ENCODE measurements around the gene PRR23E. TPM values are rescaled to one million over a fixed set of nuclear protein-coding genes. Genes with fewer than 3 reads are reported as not detected.

PRR23E gene
- total and polyA plus RNA-seq, 12 donors: not detected

- H3K4me1 ChIP-seq: peaks cover 0 to 2% (median 0%) of the 10 kb centered on the region in 9 donors
- no peak overlapping the region for H3K4me3 ChIP-seq
- peaks cover 0 to 8% (median 2%) of the 10 kb centered on the region in 7 donors for H3K27me3 ChIP-seq
- H3K9me3 ChIP-seq: no peaks in the 10 kb centered on the region
- intact Hi-C loops (cut with DNase I): no loop called here
- no peak overlapping the region for H3K27ac ChIP-seq
- 69 to 75% methylated on average over 2 of the region's 2 CpGs for WGBS, 2 donors
- no peaks in the 10 kb centered on the region for H3K36me3 ChIP-seq
- ATAC-seq: no peak
- TF ChIP-seq CTCF (IDR thresholded peaks at IDR 0.05): no peak
- DNase-seq: no peak
These were observed 40.8 kb upstream of the PRR23E start for GRCh38 chr3:127151992-127152650.

- H3K4me1 ChIP-seq: peaks cover 0 to 2% (median 0%) of the 10 kb centered on the region in 9 donors
These were observed 40.0 kb upstream of the PRR23E start for GRCh38 chr3:127152684-127153505.

DNA sequence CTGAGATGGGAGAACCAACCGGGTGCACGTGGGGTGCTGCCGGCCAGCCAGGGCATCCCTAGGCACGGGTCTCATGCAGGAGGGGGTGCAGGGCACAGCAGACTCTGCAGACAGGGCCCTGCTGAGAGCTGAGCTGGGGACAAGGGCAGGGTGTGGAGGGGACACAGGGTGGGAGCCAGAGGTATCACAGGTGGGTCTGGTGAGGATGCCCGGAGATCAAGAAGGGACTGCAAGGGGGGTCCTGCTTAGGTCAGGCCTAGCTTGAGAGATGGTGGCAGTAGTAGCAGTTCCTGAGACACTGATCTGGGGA is 39.5 kb upstream of the PRR23E start:
- WGBS, 2 donors: 75 to 76% methylated on average over 5 of the region's 5 CpGs
- DNase-seq: no peak
- intact Hi-C loops (cut with DNase I): no loop called here
- no peaks in the 10 kb centered on the region for H3K9me3 ChIP-seq
- H3K4me3 ChIP-seq: no peak overlapping the region
- peaks cover 0 to 21% (median 14%) of the 10 kb centered on the region in 7 donors for H3K27me3 ChIP-seq
- ATAC-seq: no peak
- H3K4me1 ChIP-seq: peaks cover 0 to 2% (median 0%) of the 10 kb centered on the region in 9 donors
- H3K36me3 ChIP-seq: no peaks in the 10 kb centered on the region
- H3K27ac ChIP-seq: no peak overlapping the region
- no peak for TF ChIP-seq CTCF (IDR thresholded peaks at IDR 0.05)

More at GRCh38 chr3:127152684-127153505, 40.0 kb upstream of the PRR23E start:
- H3K36me3 ChIP-seq: no peaks in the 10 kb centered on the region
- intact Hi-C loops (cut with DNase I): no loop called here
- H3K4me3 ChIP-seq: no peak overlapping the region
- peaks cover 0 to 15% (median 10%) of the 10 kb centered on the region in 7 donors for H3K27me3 ChIP-seq
- no peak for TF ChIP-seq CTCF (IDR thresholded peaks at IDR 0.05)
- 82 to 85% methylated on average over 10 of the region's 10 CpGs for WGBS, 2 donors
- no peak for DNase-seq
- H3K9me3 ChIP-seq: no peaks in the 10 kb centered on the region
- H3K27ac ChIP-seq: no peak overlapping the region
- ATAC-seq: no peak

DNA sequence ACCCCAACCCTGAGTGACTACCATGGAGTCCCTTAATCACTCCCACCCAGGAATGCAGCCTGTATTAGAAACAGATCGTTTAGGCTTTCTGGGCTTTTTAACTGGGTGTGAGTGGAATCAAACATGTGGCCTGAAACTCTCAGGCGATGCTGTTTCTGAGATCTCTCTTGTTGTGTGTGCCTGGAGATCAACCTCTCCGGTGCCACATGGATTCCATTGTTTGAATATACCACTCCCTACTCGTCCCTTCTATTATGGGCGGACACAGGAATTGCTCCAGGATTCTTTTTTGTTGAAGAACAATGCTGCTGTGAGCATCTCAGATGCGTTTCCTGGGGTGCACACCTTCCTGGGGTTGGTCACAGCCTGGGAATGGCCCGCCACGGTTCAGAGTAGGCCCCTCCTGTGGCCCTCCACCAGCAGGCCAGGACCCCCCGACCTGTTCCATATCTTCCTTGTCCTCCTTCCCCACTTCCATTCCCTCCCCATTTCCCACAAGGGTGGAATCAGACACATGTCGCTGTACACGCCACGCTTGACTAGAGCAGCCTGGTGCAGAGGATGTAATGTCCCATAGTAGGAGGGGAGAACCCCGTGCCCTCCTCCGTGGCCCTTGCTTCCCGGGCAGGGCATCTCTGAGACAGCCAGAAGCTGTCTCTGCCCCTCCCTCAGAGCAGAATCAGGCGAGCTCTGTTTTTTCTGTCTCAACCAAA is 36.4 kb upstream of the PRR23E start:
- no peak for TF ChIP-seq CTCF (IDR thresholded peaks at IDR 0.05)
- peaks cover 0 to 2% (median 0%) of the 10 kb centered on the region in 9 donors for H3K4me1 ChIP-seq
- intact Hi-C loops (cut with DNase I): no loop called here
- no peaks in the 10 kb centered on the region for H3K36me3 ChIP-seq
- DNase-seq (no peak), ATAC-seq (no peak)
- peaks cover 0 to 39% (median 23%) of the 10 kb centered on the region in 7 donors for H3K27me3 ChIP-seq
- 70 to 73% methylated on average over 16 of the region's 16 CpGs for WGBS, 2 donors
- no peaks in the 10 kb centered on the region for H3K9me3 ChIP-seq
- H3K4me3 ChIP-seq: no peak overlapping the region
- H3K27ac ChIP-seq: no peak overlapping the region

All from heart right ventricle (tissue), 16 donors.